H1 (cell line): ENCODE measurements around the gene RPN2.

Experiments used
- KDM1A ChIP-seq: fragments of 200-600, 300-600 bp; sonication (generic); IDR thresholded peaks from 2 replicates; pipeline ENCODE4 v1.7.1; 2016; ENCODE audit warnings: mild to moderate bottlenecking, low read length, borderline replicate concordance
- POLR2AphosphoS5 ChIP-seq: IDR thresholded peaks from 2 replicates; pipeline ENCODE4 v1.6.1; 2011; ENCODE audit warnings: low read depth, low read length
- RAD21 ChIP-seq, 2 experiments: IDR thresholded peaks in 1 of 2; conservative IDR thresholded peaks in 1 of 2; 2 replicates each; pipeline ENCODE4 v1.6.1; 2011; ENCODE audit warnings: low read depth in 2 of 2, low read length in 2 of 2, improper control_type of control experiment in 1 of 2, inconsistent platforms in 1 of 2, mild to moderate bottlenecking in 1 of 2, moderate library complexity in 1 of 2
- SUZ12 ChIP-seq: fragments of 200-600 bp; sonication (generic); IDR thresholded peaks from 2 replicates; pipeline ENCODE4 v1.6.1; 2012; ENCODE audit warnings: mild to moderate bottlenecking, inconsistent platforms, low read length, moderate library complexity, mixed read lengths
- TF ChIP-seq, protein P1 (sequence below), 3 experiments: IDR thresholded peaks; 1 replicate in 2 of 3; 2 replicates in 1 of 3; pipeline versions ENCODE4 v1.5.1 to v1.6.1; 2011; ENCODE audit warnings: low read length in 3 of 3, mild to moderate bottlenecking in 3 of 3, inconsistent platforms in 2 of 3, low read depth in 1 of 3, moderate library complexity in 1 of 3; ENCODE audit not compliant: insufficient read depth in 1 of 3; ENCODE audit errors: control extremely low read depth in 1 of 3
- TF ChIP-seq, protein P2 (sequence below): IDR thresholded peaks from 2 replicates; pipeline ENCODE4 v1.6.1; 2012; ENCODE audit warnings: inconsistent platforms

DNA sequence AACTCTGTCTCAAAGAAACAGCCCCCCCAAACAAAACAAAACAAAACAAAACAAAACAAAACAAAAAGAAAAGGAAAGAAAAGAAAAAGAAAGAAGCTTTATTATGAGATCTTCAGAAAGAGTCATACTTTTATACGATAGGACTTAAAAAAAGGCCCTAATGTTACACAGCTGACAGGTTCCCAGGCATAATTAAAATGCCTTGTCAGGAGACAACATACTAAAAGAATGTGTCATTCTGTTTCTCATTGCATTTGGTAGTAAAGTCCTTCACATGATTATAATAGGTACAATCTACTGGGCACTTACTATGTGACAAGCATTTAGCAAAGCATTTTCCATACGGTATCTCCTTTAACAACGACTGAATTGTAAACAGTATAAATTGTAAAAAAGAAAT is 36.4 kb upstream of the RPN2 start:
- TF ChIP-seq RAD21 (IDR thresholded peaks at IDR 0.05 in 1 of 2, conservative IDR thresholded peaks at IDR 0.05 in 1 of 2; ENCODE audit: low read depth in 2 of 2, low read length in 2 of 2) (no peak), KDM1A (no peak), POLR2AphosphoS5 (no peak), SUZ12 (no peak)
- TF ChIP-seq, protein P1, sequence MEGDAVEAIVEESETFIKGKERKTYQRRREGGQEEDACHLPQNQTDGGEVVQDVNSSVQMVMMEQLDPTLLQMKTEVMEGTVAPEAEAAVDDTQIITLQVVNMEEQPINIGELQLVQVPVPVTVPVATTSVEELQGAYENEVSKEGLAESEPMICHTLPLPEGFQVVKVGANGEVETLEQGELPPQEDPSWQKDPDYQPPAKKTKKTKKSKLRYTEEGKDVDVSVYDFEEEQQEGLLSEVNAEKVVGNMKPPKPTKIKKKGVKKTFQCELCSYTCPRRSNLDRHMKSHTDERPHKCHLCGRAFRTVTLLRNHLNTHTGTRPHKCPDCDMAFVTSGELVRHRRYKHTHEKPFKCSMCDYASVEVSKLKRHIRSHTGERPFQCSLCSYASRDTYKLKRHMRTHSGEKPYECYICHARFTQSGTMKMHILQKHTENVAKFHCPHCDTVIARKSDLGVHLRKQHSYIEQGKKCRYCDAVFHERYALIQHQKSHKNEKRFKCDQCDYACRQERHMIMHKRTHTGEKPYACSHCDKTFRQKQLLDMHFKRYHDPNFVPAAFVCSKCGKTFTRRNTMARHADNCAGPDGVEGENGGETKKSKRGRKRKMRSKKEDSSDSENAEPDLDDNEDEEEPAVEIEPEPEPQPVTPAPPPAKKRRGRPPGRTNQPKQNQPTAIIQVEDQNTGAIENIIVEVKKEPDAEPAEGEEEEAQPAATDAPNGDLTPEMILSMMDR (IDR thresholded peaks at IDR 0.05; ENCODE audit: control extremely low read depth in 1 of 3, insufficient read depth in 1 of 3, low read depth in 1 of 3, low read length in 3 of 3), result no peak
- TF ChIP-seq, protein P2, sequence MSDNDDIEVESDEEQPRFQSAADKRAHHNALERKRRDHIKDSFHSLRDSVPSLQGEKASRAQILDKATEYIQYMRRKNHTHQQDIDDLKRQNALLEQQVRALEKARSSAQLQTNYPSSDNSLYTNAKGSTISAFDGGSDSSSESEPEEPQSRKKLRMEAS, result no peak
